ENCODE measurements around the gene TLE5. TPM values are rescaled to one million over a fixed set of nuclear protein-coding genes. Genes with fewer than 3 reads are reported as not detected.
"Not testable (repeated sequence)": the region's sequence is repeated elsewhere in the genome, so short reads cannot be mapped to it uniquely, and the experiment has no call there.

Gene TLE5
- total RNA-seq, 1 experiment from 2014 or later = 200 TPM

GRCh38 chr19:3045191-3045590, 17.1 kb downstream of the TLE5 start:
- no peak for DNase-seq (ENCODE audit: low read depth)

GRCh38 chr19:3042621-3043267, 19.6 kb downstream of the TLE5 start:
- DNase-seq (ENCODE audit: low read depth) = no peak

GRCh38 chr19:3041761-3042620, 20.3 kb downstream of the TLE5 start:
- no peak for DNase-seq (ENCODE audit: low read depth)

- no peak for DNase-seq (ENCODE audit: low read depth)
These were observed 21.0 kb downstream of the TLE5 start for GRCh38 chr19:3041327-3041726.

- no peak for DNase-seq (ENCODE audit: low read depth)
These were observed 22.6 kb downstream of the TLE5 start for GRCh38 chr19:3039641-3040077.

- DNase-seq (ENCODE audit: low read depth) = no peak
These were observed 23.2 kb downstream of the TLE5 start for GRCh38 chr19:3039125-3039524.

GRCh38 chr19:3038214-3038613, 24.1 kb downstream of the TLE5 start:
- no peak for DNase-seq (ENCODE audit: low read depth)

- not testable (repeated sequence) for DNase-seq (ENCODE audit: low read depth)
These were observed 25.2 kb downstream of the TLE5 start for GRCh38 chr19:3036977-3037544.

GRCh38 chr19:3036119-3036976, 25.9 kb downstream of the TLE5 start:
- peak; percentile 88 for DNase-seq (ENCODE audit: low read depth)

GRCh38 chr19:3035542-3036118, 26.7 kb downstream of the TLE5 start:
- DNase-seq (ENCODE audit: low read depth) = peak; percentile 99

GRCh38 chr19:3034656-3035541, 27.4 kb downstream of the TLE5 start:
- DNase-seq (ENCODE audit: low read depth) = peak; percentile 66

GRCh38 chr19:3034406-3034655, 28.0 kb downstream of the TLE5 start:
- DNase-seq (ENCODE audit: low read depth) = no peak

- peak; percentile 43 for DNase-seq (ENCODE audit: low read depth)
These were observed 28.5 kb downstream of the TLE5 start for GRCh38 chr19:3033595-3034405.

- no peak for DNase-seq (ENCODE audit: low read depth)
These were observed 30.8 kb downstream of the TLE5 start for GRCh38 chr19:3031607-3031867.

GRCh38 chr19:3029065-3029923, 33.0 kb downstream of the TLE5 start, which contains the start of gene TLE2:
Gene TLE2 (minus strand): TSS chr19:3029280. CDS start chr19:3028904, 376 bp downstream.
- no peak for DNase-seq (ENCODE audit: low read depth)

- DNase-seq (ENCODE audit: low read depth) = no peak
These were observed 33.8 kb downstream of the TLE5 start for GRCh38 chr19:3028305-3029064.

GRCh38 chr19:3027981-3028304, 34.4 kb downstream of the TLE5 start:
- no peak for DNase-seq (ENCODE audit: low read depth)

GRCh38 chr19:3027292-3027691, 35.0 kb downstream of the TLE5 start:
- DNase-seq (ENCODE audit: low read depth) = no peak
